ENCODE results near the gene SHOC1.

The SHOC1 gene

GRCh38 chr9:111794835-111795556 is at the start of gene SHOC1:
SHOC1 (minus strand) TSS chr9:111794937; CDS start chr9:111791418, 3,519 bp downstream.
- TF ChIP-seq CTCF (IDR thresholded peaks at IDR 0.05; ENCODE audit: control insufficient read depth, extremely low read depth, insufficient read depth): no peak
- H3K4me3 ChIP-seq (ENCODE audit: low read depth, low read length): no peak within 1 kb of the TSS
- DNase-seq (ENCODE audit: low read depth): no peak

- H3K4me3 ChIP-seq (ENCODE audit: low read depth, low read length): no peak overlapping the region
- no peak for DNase-seq (ENCODE audit: low read depth)
- no peak for TF ChIP-seq CTCF (IDR thresholded peaks at IDR 0.05; ENCODE audit: control insufficient read depth, extremely low read depth, insufficient read depth)
Measured at GRCh38 chr9:111843971-111844370, 49.2 kb upstream of the SHOC1 start.

- no peak for DNase-seq (ENCODE audit: low read depth)
- no peak for TF ChIP-seq CTCF (IDR thresholded peaks at IDR 0.05; ENCODE audit: control insufficient read depth, extremely low read depth, insufficient read depth)
- H3K4me3 ChIP-seq (ENCODE audit: low read depth, low read length): no peak overlapping the region
Measured at GRCh38 chr9:111842313-111842712, 47.6 kb upstream of the SHOC1 start.

GRCh38 chr9:111840442-111840841 is 45.7 kb upstream of the SHOC1 start:
- no peak overlapping the region for H3K4me3 ChIP-seq (ENCODE audit: low read depth, low read length)
- DNase-seq (ENCODE audit: low read depth): no peak
- no peak for TF ChIP-seq CTCF (IDR thresholded peaks at IDR 0.05; ENCODE audit: control insufficient read depth, extremely low read depth, insufficient read depth)

GRCh38 chr9:111839987-111840386 is 45.2 kb upstream of the SHOC1 start:
- DNase-seq (ENCODE audit: low read depth): no peak
- TF ChIP-seq CTCF (IDR thresholded peaks at IDR 0.05; ENCODE audit: control insufficient read depth, extremely low read depth, insufficient read depth): no peak
- H3K4me3 ChIP-seq (ENCODE audit: low read depth, low read length): no peak overlapping the region

- no peak overlapping the region for H3K4me3 ChIP-seq (ENCODE audit: low read depth, low read length)
- TF ChIP-seq CTCF (IDR thresholded peaks at IDR 0.05; ENCODE audit: control insufficient read depth, extremely low read depth, insufficient read depth): no peak
- no peak for DNase-seq (ENCODE audit: low read depth)
Measured at GRCh38 chr9:111839387-111839786, 44.6 kb upstream of the SHOC1 start.

GRCh38 chr9:111838439-111838838 is 43.7 kb upstream of the SHOC1 start:
- H3K4me3 ChIP-seq (ENCODE audit: low read depth, low read length): no peak overlapping the region
- no peak for TF ChIP-seq CTCF (IDR thresholded peaks at IDR 0.05; ENCODE audit: control insufficient read depth, extremely low read depth, insufficient read depth)
- DNase-seq (ENCODE audit: low read depth): no peak

Measured in LNCaP clone FGC (cell line).